ENCODE measurements around the gene MEN1. TPM values are rescaled to one million over a fixed set of nuclear protein-coding genes. Genes with fewer than 3 reads are reported as not detected.

The MEN1 gene
- 24.4 TPM for total RNA-seq

DNA sequence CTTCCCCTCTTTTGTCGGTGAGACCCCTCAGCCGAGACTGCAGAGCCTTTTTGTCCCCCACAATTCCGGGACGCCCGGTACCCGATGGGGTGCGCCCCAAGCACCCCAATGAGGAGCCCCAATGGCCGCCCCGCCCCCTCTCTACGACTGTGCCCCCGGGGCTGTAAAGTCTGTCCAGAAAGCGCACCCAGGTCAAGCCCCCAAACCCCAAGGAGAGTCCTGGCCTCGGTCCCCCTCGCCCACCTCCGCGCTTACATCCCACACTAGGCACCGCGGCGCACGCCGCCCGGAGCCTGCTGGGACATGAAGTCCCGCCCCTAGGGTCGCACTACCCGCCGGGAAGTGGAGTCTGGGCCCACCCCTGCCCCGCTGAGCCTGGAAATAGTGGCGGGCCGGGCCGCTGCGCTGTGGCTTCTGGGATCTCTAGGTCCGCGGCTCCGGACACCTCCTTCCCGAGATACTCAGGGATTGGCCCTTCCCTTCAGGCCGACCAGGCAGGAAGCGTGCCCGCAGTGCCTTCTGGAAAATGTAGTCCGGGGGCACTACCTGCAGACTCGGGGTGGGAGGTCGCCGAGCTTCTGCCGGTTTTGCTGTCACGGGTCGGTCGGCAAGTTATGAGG, at the start of gene MEN1:
TSS of gene MEN1 (minus strand) at position 281 of the 620 bp plus-strand sequence. CDS start 442 bp downstream, outside the sequence.

DNA sequence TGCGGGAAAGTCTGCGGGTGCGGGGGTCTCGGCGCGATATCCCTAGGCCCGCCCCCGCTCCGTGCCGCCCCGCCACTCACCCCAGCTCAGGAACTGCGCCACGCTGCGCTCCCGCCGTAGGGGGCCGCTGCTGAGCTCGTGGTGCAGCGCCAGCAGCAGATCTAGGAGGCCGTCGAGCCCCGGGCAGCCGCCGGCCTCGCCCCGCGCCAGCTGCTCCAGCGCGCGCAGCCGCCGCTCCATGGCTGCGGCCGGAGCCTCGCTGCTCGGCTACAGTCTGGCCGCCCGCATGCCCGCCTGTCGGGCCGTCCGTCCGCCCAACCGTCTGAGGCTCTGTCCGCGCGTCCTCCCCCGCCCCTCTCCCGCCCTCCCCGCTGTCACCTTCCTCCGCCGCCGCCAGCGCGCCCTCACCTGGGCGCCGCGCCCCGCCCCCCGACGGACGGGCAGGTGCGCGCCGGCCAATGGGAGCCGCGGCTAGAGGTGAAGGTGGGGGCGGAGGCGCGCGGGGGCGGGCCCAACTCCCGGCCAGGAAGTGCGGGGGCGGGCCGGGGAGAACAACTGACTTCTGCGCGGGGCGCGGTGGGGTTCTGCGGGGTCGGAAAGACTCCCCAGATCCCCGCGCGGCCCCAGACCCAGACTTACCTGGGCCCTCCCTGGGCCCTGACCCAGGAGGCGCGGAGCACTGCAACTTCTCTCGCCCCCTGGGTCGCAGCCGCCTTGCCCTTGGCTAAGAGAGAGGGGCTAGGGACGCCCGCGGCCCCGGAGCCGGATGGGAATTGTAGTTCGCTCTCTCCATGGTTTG, 34.2 kb upstream of the MEN1 start, which contains the start of gene CDC42BPG:
TSS of gene CDC42BPG (minus strand) at position 324 of the 799 bp plus-strand sequence. CDS start at position 240, 84 bp downstream.

DNA sequence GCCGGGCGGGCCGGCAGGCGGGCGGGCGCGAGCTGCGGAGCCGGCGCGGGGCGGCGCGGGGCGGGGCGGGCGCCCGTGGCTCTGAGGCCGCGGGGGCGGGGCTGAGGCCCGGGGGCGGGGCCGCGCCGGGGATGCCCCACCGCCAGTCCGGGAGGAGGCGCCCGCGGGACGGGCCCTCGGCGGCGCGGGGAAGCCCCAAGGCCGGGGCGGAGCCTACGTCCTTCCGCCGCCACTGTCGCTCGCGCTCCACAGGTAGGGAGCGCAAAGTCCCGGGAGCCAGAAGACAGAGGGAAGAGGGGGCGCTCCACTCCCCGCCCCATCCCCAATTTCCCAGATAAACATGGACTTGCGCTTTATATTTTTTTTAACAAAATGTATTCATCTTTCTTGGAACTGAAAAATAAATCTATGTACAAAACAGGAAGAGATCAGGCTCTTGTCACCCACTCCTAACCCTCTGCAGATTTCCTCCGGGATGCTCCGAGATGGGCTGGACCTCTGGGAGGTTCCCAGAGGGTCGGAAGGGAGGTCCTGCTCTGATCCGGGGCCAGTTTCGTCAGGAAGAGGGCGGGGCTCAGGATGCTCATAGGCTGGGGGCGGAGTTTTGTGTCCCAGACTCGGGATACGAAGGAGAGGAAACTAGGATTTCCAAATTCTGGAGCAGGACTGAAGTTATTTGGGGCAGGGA, 7.0 kb downstream of the MEN1 start, which contains the start of gene MAP4K2:
TSS of gene MAP4K2 (minus strand) at position 57 of the 688 bp plus-strand sequence. CDS start 65 bp downstream, outside the sequence.

DNA sequence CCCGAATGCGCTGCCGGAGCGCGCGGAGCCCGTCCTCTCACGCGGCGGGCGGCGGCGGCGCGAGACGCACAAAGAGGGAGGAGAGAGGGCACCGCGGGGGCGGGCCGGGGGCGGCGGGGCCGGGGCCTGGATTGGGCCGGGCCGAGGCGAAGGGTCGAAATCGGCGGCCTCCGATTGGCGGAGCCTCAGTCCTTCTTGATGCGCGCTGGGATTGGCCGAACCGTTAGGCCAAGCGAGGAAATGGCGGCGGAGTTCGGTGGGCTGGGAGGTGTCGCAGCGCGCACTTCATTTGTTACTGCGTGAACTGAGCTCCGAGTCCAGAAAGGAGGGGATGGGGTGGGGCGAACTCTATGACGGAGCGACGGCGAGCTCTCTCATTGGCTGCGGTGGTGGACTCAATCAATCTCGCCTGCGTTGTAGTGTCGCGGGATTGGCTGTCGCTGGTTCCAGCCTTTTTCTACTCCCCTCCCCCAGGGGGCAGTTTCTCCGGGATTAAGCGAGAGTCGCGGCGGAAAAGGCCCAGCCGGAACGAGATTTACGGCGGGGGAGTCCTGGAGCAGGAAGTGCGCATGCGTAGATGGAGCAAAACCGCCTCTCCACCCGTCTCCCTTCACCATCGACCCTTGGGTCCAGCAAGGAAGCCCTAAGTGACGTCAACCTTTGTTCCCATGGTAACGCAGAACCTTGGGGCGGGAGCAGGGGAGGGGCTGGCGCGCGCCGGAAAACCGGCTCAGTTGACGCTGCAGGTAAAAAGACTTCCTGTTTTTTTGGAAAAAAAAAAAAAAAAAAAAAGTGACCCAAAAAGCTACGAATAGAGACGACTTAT, 31.7 kb downstream of the MEN1 start, which contains the start of gene SF1:
TSS of gene SF1 (minus strand) at position 70 of the 826 bp plus-strand sequence. CDS start 150 bp downstream, outside the sequence.

DNA sequence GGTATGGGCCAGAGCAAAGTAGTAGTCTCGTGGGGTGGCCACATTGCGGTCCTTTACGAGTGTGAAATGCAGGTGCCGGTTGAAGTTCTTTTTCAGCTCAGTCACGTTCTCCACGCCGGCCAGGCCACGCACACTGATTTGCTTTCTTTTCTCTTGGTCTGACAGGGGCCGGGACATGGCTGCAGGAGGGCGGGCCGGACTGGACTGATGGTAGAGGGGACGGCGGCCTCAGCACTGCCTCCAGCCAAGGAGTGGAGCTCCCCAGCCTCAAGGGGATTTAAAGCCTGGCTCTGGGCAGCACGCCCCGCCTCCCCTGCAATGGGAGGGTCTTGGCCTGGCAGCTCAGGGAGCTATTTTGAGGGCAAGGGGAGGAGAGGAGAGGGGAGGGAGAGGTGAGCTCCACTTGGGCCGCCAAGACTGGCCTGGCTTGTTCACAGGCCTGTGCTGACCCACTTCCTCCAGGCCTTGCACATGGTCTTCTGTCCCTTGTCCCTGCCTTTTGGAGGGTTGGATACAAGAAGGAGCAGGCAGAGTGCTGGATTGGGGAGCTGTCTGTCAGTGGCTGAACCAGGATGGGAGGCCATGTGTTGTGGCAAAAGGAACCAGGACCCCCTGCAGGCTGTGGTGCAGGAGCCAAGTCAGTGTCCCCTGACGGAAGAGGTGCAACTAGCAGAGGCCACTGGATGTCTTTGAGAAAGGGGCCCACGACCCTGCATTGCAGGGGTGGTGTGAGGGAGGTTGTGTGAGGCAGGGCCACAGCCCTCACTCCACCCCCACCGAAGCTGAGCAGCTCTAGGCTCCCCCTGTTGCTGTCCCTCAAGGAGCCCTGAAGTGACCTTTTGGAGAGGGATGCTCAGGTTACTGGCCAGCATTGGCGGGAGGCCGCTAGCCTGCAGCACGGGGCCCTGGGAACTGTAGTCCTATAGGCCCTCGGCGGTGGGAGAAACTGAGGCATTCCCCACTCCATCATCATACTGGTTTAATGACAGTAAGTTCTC, 50.3 kb downstream of the MEN1 start, which contains the start of gene PYGM:
TSS of gene PYGM (minus strand) at position 253 of the 998 bp plus-strand sequence. CDS start at position 177, 76 bp downstream.

Other genes with a start within 250 kb of the MEN1 start
- gene SLC22A12, start 219.3 kb downstream of the MEN1 start, total RNA-seq, result not detected
- 315 TPM for gene NRXN2, start 87.4 kb downstream of the MEN1 start, total RNA-seq
- gene RASGRP2, start 66.4 kb downstream of the MEN1 start, total RNA-seq, result 40.7 TPM
- gene PYGM, start 50.6 kb downstream of the MEN1 start, total RNA-seq, result 0.63 TPM
- 193 TPM for gene SF1, start 32.0 kb downstream of the MEN1 start, total RNA-seq
- gene MAP4K2, start 7.3 kb downstream of the MEN1 start, total RNA-seq, result 15.7 TPM
- 0.31 TPM for gene CDC42BPG, start 34.1 kb upstream of the MEN1 start, total RNA-seq
- 44.4 TPM for gene EHD1, start 68.1 kb upstream of the MEN1 start, total RNA-seq
- gene ATG2A, start 106.7 kb upstream of the MEN1 start, total RNA-seq, result 13.1 TPM
- 27.9 TPM for gene PPP2R5B, start 114.1 kb upstream of the MEN1 start, total RNA-seq
- gene GPHA2, start 125.3 kb upstream of the MEN1 start, total RNA-seq, result not detected
- not detected for gene MAJIN, start 161.6 kb upstream of the MEN1 start, total RNA-seq
- gene BATF2, start 186.4 kb upstream of the MEN1 start, total RNA-seq, result not detected
- gene ARL2, start 203.6 kb upstream of the MEN1 start, total RNA-seq, result 42.9 TPM
- gene SNX15, start 216.9 kb upstream of the MEN1 start, total RNA-seq, result 21.9 TPM
- 4.7 TPM for gene SAC3D1, start 230.7 kb upstream of the MEN1 start, total RNA-seq
- 2.2 TPM for gene NAALADL1, start 248.0 kb upstream of the MEN1 start, total RNA-seq